ENCODE measurements around the gene HSPBAP1.

The HSPBAP1 gene

GRCh38 chr3:122695927-122696561, 97.6 kb downstream of the HSPBAP1 start:
- DNase-seq, result no peak
- Mint-ChIP-seq H3K4me3 (no peak overlapping the region), H3K9me3 (no peaks in the 10 kb centered on the region), H3K36me3 (ENCODE audit: low read depth) (peaks cover 89% of the 10 kb centered on the region), H3K4me1 (ENCODE audit: low read depth) (peaks cover 8% of the 10 kb centered on the region), H3K27me3 (no peaks in the 10 kb centered on the region), H3K27ac (no peak overlapping the region)

GRCh38 chr3:122694966-122695365, 98.7 kb downstream of the HSPBAP1 start:
- Mint-ChIP-seq H3K27me3 (no peaks in the 10 kb centered on the region), H3K27ac (no peak overlapping the region), H3K9me3 (no peaks in the 10 kb centered on the region), H3K36me3 (ENCODE audit: low read depth) (peaks cover 78% of the 10 kb centered on the region), H3K4me3 (no peak overlapping the region), H3K4me1 (ENCODE audit: low read depth) (peaks cover 8% of the 10 kb centered on the region)
- DNase-seq, result no peak

GRCh38 chr3:122692674-122693073, 101.0 kb downstream of the HSPBAP1 start:
- Mint-ChIP-seq H3K27me3 (no peaks in the 10 kb centered on the region), H3K9me3 (no peaks in the 10 kb centered on the region), H3K4me1 (ENCODE audit: low read depth) (peaks cover 5% of the 10 kb centered on the region), H3K36me3 (ENCODE audit: low read depth) (peaks cover 55% of the 10 kb centered on the region), H3K27ac (no peak overlapping the region), H3K4me3 (no peak overlapping the region)
- no peak for DNase-seq

GRCh38 chr3:122691195-122691594, 102.4 kb downstream of the HSPBAP1 start:
- no peak for DNase-seq
- Mint-ChIP-seq H3K4me3 (no peak overlapping the region), H3K4me1 (ENCODE audit: low read depth) (peaks cover 13% of the 10 kb centered on the region), H3K9me3 (no peaks in the 10 kb centered on the region), H3K27ac (no peak overlapping the region), H3K27me3 (no peaks in the 10 kb centered on the region), H3K36me3 (ENCODE audit: low read depth) (peaks cover 41% of the 10 kb centered on the region)

DNA sequence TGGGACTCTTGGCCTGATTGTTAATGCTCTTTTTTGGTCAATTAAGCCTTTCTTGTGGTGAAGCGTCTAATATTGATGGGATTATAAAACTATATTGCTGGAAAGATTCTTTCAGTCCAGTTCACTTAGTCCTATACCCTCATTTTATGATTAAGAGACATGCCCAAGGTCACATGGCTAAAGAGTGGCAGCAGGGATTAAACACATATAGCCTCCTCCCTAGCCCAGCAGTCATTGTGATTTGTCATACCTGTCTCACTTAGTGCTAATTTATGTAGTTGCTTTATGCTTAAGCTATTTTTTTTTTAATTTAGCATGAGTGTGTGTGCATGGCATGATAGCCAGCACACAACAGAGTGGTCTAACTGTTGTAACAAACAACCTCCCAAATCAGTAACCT, 103.5 kb downstream of the HSPBAP1 start:
- Mint-ChIP-seq H3K27me3 (no peaks in the 10 kb centered on the region), H3K4me1 (ENCODE audit: low read depth) (peaks cover 13% of the 10 kb centered on the region), H3K4me3 (no peak overlapping the region), H3K27ac (no peak overlapping the region), H3K36me3 (ENCODE audit: low read depth) (peaks cover 37% of the 10 kb centered on the region), H3K9me3 (no peaks in the 10 kb centered on the region)
- no peak for DNase-seq

Data from activated T-cell treated with anti-CD3 and anti-CD28 coated beads, Interleukin-2, amount 50 U/mL, for 24 hours (primary cell).